Neural progenitor cell (in vitro differentiated cells): ENCODE data around the gene GRAPL. TPM values are rescaled to one million over a fixed set of nuclear protein-coding genes. Genes with fewer than 3 reads are reported as not detected.
"Not testable (repeated sequence)": the region's sequence is repeated elsewhere in the genome, so short reads cannot be mapped to it uniquely, and the experiment has no call there.

Experiments used
- DNase-seq: peaks from one replicate; pipeline ENCODE4 v3.0.0-alpha.2; 2016; ENCODE audit warnings: low spot score
- H2AFZ ChIP-seq: fragments of 200-600 bp; sonication (generic); replicated peaks from 2 replicates; pipeline ENCODE4 v1.6.1; 2016; ENCODE audit warnings: antibody characterized with exemption
- H3F3A ChIP-seq: fragments of 200-600 bp; sonication (generic); 2 replicates; pipeline ENCODE4 v1.6.1; 2016; ENCODE audit warnings: antibody characterized with exemption, low read depth
- H3K27ac ChIP-seq: fragments of 200-600 bp; sonication (generic); 2 replicates; pipeline ENCODE4 v1.5.1; 2016; ENCODE audit warnings: mild to moderate bottlenecking
- H3K27me3 ChIP-seq: fragments of 200-600 bp; sonication (generic); 2 replicates; pipeline ENCODE4 v1.6.1; 2016; ENCODE audit warnings: mild to moderate bottlenecking, moderate library complexity
- H3K36me3 ChIP-seq: fragments of 200-600 bp; sonication (generic); 2 replicates; pipeline ENCODE4 v1.5.1; 2016
- H3K4me1 ChIP-seq: fragments of 200-600 bp; sonication (generic); 2 replicates; pipeline ENCODE4 v1.6.1; 2016; ENCODE audit warnings: mixed run types
- H3K4me2 ChIP-seq: fragments of 200-600 bp; sonication (generic); 2 replicates; pipeline ENCODE4 v1.6.1; 2016
- H3K4me3 ChIP-seq: fragments of 200-600 bp; sonication (generic); 2 replicates; pipeline ENCODE4 v1.5.1; 2016
- H3K79me2 ChIP-seq: fragments of 200-600 bp; sonication (generic); 2 replicates; pipeline ENCODE4 v1.6.1; 2016; ENCODE audit warnings: low read depth
- H3K9ac ChIP-seq: fragments of 200-600 bp; sonication (generic); 2 replicates; pipeline ENCODE4 v1.6.1; 2016
- H3K9me3 ChIP-seq: fragments of 200-600 bp; sonication (generic); 2 replicates; pipeline ENCODE4 v1.5.1; 2016; ENCODE audit warnings: low read depth
- H4K20me1 ChIP-seq: fragments of 200-600 bp; sonication (generic); 2 replicates; pipeline ENCODE4 v1.6.1; 2016; ENCODE audit warnings: low read depth
- H3K27ac Mint-ChIP-seq: 3 replicates; pipeline ENCODE4 v1.8.0; 2021; ENCODE audit warnings: mixed read lengths
- H3K27me3 Mint-ChIP-seq: 2 replicates; pipeline ENCODE4 v1.8.0; 2022; ENCODE audit warnings: low read depth, mild to moderate bottlenecking, inconsistent platforms, moderate library complexity, mixed read lengths; ENCODE audit not compliant: insufficient read depth
- H3K36me3 Mint-ChIP-seq: 3 replicates; pipeline ENCODE4 v1.8.0; 2021; ENCODE audit warnings: mixed read lengths
- H3K4me1 Mint-ChIP-seq: 3 replicates; pipeline ENCODE4 v1.8.0; 2021; ENCODE audit warnings: mixed read lengths
- H3K4me3 Mint-ChIP-seq: 3 replicates; pipeline ENCODE4 v1.8.0; 2021; ENCODE audit warnings: mild to moderate bottlenecking, moderate library complexity, mixed read lengths
- H3K9me3 Mint-ChIP-seq: 3 replicates; pipeline ENCODE4 v1.8.0; 2020; ENCODE audit warnings: mixed read lengths
- CTCF ChIP-seq: fragments of 200-600 bp; sonication (generic); IDR thresholded peaks from 2 replicates; pipeline ENCODE4 v1.5.1; 2017; ENCODE audit warnings: antibody characterized with exemption, mild to moderate bottlenecking
- total RNA-seq: library from RNA; depleted of rRNA; stranded (reverse); fragments of >200 nt; gene quantifications from 2 replicates; pipeline ENCODE4 v1.2.3, GENCODE V29; 2015; ENCODE audit warnings: low replicate concordance

Gene GRAPL
- total RNA-seq, 1 donor from 2014 or later, result not detected

- not testable (repeated sequence) for H3K27me3 ChIP-seq, H4K20me1 ChIP-seq, H3K27me3 Mint-ChIP-seq, H3K4me2 ChIP-seq, H3F3A ChIP-seq, H3K4me1 ChIP-seq, H3K36me3 Mint-ChIP-seq, H3K9ac ChIP-seq, H3K79me2 ChIP-seq, H3K9me3 Mint-ChIP-seq, DNase-seq, H3K27ac Mint-ChIP-seq, H3K9me3 ChIP-seq, H3K4me1 Mint-ChIP-seq, H3K4me3 ChIP-seq, H2AFZ ChIP-seq, H3K36me3 ChIP-seq, H3K27ac ChIP-seq, H3K4me3 Mint-ChIP-seq
- TF ChIP-seq CTCF, result peak; percentile 33
These were observed 15.0 kb downstream of the GRAPL start for GRCh38 chr17:19142419-19142818.

- not testable (repeated sequence) for H3F3A ChIP-seq, H4K20me1 ChIP-seq, H3K4me1 Mint-ChIP-seq, H3K4me3 ChIP-seq, H3K9ac ChIP-seq, H3K27ac Mint-ChIP-seq, H3K4me1 ChIP-seq, H3K4me2 ChIP-seq, H3K36me3 ChIP-seq, H3K79me2 ChIP-seq, H3K9me3 Mint-ChIP-seq, H3K27ac ChIP-seq, H3K4me3 Mint-ChIP-seq, DNase-seq, H3K9me3 ChIP-seq, H3K27me3 Mint-ChIP-seq, H2AFZ ChIP-seq, H3K27me3 ChIP-seq, H3K36me3 Mint-ChIP-seq
These were observed 15.8 kb downstream of the GRAPL start for GRCh38 chr17:19143097-19143777.

GRCh38 chr17:19144373-19144772 is 17.0 kb downstream of the GRAPL start:
- not testable (repeated sequence) for H3K36me3 Mint-ChIP-seq, H3K79me2 ChIP-seq, H3K4me3 ChIP-seq, H3K4me3 Mint-ChIP-seq, H3K4me1 ChIP-seq, H3K27ac ChIP-seq, H3K36me3 ChIP-seq, H2AFZ ChIP-seq, H3F3A ChIP-seq, H3K9me3 ChIP-seq, H4K20me1 ChIP-seq, H3K4me2 ChIP-seq, H3K27me3 Mint-ChIP-seq, DNase-seq, H3K27me3 ChIP-seq, H3K9me3 Mint-ChIP-seq, H3K4me1 Mint-ChIP-seq, H3K9ac ChIP-seq
- peak overlapping the region; percentile 96 for H3K27ac Mint-ChIP-seq

- H3K27ac Mint-ChIP-seq, H3K9ac ChIP-seq, H3K27me3 Mint-ChIP-seq, H3K9me3 Mint-ChIP-seq, H3K79me2 ChIP-seq, H3K4me1 ChIP-seq, H3K4me1 Mint-ChIP-seq, H3K27me3 ChIP-seq, H3K36me3 Mint-ChIP-seq, H2AFZ ChIP-seq, H3K4me2 ChIP-seq, H3K4me3 ChIP-seq, H3K36me3 ChIP-seq, H4K20me1 ChIP-seq, DNase-seq, H3F3A ChIP-seq, H3K9me3 ChIP-seq, H3K27ac ChIP-seq, H3K4me3 Mint-ChIP-seq: not testable (repeated sequence)
These were observed 18.1 kb downstream of the GRAPL start for GRCh38 chr17:19145471-19145870.

GRCh38 chr17:19150678-19151615 is 23.6 kb downstream of the GRAPL start:
- not testable (repeated sequence) for H3K36me3 ChIP-seq, H3K4me1 Mint-ChIP-seq, H4K20me1 ChIP-seq, H3K4me2 ChIP-seq, H3K4me3 Mint-ChIP-seq, H3K9me3 ChIP-seq, DNase-seq, H3K4me1 ChIP-seq, H2AFZ ChIP-seq, H3K9me3 Mint-ChIP-seq, H3K27me3 ChIP-seq, H3K79me2 ChIP-seq, H3K27ac ChIP-seq, H3K27ac Mint-ChIP-seq, H3K36me3 Mint-ChIP-seq, H3K27me3 Mint-ChIP-seq, H3F3A ChIP-seq, H3K9ac ChIP-seq, H3K4me3 ChIP-seq

- H3K4me3 Mint-ChIP-seq, H3K4me3 ChIP-seq, H3K4me1 ChIP-seq, H3K4me2 ChIP-seq, H3K9me3 ChIP-seq, H3K36me3 ChIP-seq, H2AFZ ChIP-seq, H3K27me3 Mint-ChIP-seq, H3K9ac ChIP-seq, H3K27ac Mint-ChIP-seq, H3K27ac ChIP-seq, H3K4me1 Mint-ChIP-seq, H3K9me3 Mint-ChIP-seq, H3F3A ChIP-seq, H3K27me3 ChIP-seq, DNase-seq, H3K36me3 Mint-ChIP-seq, H4K20me1 ChIP-seq, H3K79me2 ChIP-seq: not testable (repeated sequence)
These were observed 30.2 kb downstream of the GRAPL start for GRCh38 chr17:19157628-19158027.

- not testable (repeated sequence) for H4K20me1 ChIP-seq, H3K27me3 Mint-ChIP-seq, H3K4me3 ChIP-seq, H3K4me1 Mint-ChIP-seq, H3K36me3 ChIP-seq, H3K9me3 Mint-ChIP-seq, H3K4me2 ChIP-seq, H3K27ac Mint-ChIP-seq, DNase-seq, H3K79me2 ChIP-seq, H3F3A ChIP-seq, H2AFZ ChIP-seq, H3K4me1 ChIP-seq, H3K27ac ChIP-seq, H3K36me3 Mint-ChIP-seq, H3K27me3 ChIP-seq, H3K9ac ChIP-seq, H3K9me3 ChIP-seq, H3K4me3 Mint-ChIP-seq
These were observed 31.1 kb downstream of the GRAPL start for GRCh38 chr17:19158478-19158877.
